CD4-positive, alpha-beta T cell treated with Interferon alpha-2 for 1 hour (primary cell): Measurements from ENCODE around the gene EDARADD.
A peak's percentile ranks its signal among the peaks of the same experiment; 100 is the strongest.
"Not testable (repeated sequence)": the region's sequence is repeated elsewhere in the genome, so short reads cannot be mapped to it uniquely, and the experiment has no call there.

Experiments used
- DNase-seq, 2 donors: peaks; one replicate each; pipeline ENCODE4 v3.0.0-alpha.2; 2020 to 2022

EDARADD gene

DNA sequence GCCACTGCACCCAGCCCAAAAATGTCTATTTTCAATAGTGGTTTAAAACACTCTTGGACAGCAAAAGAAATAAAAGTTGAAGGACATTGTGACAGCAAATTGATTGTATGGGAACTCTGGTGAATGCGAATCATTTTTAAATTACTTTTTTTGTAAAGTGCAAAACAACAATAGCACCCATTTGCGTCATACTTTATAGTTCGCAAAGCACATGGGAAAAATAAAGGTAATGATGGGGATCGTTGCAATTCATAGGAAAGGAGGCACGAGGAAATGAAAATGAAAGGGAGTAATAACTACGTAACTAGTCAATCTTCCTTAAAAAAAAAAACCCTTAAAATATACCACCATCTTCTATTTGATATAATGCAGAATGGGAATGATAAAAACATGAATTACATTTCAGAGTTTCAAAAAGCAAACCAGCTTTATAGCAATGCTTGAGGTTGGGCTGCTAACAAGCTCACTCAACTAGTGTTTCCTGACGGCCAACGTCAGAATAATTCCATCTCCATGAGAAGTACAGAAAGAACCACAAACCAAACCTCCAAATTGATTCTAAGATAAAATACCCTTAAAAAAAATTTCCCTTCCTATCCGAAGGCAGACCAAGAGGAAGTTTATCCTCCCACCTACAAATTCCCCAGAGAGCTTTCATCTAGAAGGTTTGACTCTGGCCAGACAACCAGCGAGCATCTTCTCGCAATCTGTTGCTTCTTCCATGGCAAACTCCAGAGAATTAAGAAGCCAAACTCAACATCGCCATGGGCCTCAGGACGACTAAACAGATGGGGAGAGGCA lies at the start of gene EDARADD:
Gene EDARADD, plus strand, starts transcription at position 606 of the 801 bp plus-strand sequence. Its CDS starts 159 bp downstream, at position 765.
- DNase-seq: peak in 1 of 2 donors; percentile 61

DNA sequence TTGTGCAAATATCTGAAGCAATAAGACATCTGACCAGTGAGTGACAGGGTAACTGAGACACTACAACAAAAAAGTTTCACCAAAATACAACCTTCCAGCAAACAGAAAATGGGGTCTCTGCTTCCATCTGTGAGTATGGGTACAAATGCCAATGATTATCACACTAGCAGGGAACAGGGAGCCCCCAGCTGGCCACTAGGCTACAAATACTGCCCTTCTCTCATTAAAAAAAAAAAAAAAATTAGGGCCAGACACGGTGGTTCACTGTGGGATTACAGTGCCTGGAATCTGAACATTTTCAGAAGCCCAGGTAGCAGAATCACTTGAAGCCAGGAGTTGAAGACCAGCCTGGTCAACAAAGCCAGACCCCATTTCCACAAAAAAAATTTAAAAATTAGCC lies 48.4 kb upstream of the EDARADD start:
- DNase-seq: no peak

DNA sequence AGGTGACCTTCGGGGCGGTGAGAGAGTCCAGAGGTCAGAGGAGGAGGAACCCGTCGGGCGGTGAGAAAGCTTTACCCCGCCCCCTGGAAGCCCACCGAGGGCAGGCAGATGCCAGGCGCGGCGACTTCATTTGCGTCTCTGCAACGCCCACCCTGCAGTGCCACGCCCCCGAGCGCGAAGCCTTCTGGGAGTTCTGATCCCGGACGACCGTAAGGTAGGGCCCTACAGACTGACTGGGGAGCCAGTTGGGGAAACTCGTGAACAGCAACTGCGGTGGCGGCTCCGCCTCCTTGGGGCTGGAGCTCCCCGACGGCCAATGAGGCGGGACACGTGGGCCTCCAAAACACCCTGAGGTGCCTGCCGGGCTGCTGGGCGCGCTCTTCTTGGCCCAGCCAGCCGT lies 46.0 kb upstream of the EDARADD start:
- no peak for DNase-seq

DNA sequence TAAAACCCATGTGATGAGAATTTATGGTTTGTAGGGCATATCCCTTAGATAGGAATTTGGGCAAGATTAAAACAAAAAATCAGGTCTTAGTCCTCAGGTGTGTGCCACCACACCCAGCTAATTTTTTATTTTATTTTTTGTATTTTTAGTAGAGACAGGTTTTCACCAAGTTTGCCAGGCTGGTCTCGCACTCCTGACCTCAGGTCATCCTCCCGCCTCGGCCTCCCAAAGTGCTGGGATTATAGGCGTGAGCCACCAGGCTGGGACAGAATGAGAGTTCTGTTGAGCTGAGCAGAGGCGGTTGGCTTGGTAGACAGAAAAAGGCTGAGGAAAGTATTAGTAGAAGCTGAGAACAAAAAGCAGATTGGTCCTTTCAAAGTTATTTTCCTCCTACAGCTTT lies 43.8 kb upstream of the EDARADD start:
- no peak for DNase-seq

DNA sequence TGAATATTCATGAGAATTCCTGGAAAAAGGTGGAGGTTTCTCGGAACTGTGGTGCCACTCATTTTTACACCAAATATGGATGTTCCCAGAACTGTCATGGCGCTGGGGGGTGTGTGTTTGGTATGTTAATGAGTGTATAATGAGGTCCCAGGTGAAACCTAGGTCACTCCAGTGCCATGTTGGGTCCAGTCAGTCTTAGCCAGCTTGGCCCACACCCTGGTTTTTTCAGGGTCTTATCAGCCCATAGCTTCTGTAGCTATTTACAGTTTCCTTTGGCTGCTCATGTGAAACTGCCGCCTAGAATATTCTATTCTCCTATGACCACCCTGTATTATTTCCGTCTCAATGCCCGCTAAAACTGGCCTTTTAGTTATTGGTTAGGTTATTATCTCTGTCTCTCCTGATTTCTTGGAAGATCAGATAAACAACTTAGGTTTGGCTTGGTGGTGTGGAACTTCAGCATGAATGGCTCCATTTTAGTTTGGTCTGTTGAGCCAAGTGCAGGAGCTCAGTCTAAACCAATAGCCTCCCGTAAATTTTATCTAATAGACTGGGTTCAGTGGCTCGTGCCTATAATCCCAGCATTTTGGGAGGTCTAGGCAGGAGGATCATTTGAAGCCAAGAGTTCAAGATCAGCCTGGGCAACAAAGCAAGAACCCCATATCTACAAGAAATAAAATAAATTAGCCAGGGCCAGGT lies 42.1 kb upstream of the EDARADD start:
- no peak for DNase-seq

DNA sequence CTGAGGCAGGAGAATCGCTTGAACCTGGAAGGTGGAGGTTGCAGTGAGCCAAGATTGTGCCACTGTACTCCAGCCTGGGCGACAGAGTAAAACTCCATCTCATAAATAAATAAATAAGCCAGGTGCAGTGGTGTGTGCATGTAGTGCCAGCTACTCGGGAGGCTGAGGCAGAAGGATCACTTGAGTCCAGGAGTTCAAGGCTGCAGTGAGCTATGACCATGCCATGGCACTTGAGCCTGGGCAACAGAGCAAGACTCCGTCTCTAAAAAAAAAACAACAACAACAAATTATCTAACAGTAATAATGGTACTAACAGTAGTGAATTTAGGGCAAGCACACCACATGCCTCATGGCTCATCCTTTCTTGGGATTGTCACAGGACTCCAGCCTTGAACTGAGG lies 41.3 kb upstream of the EDARADD start:
- not testable (repeated sequence) for DNase-seq

DNA sequence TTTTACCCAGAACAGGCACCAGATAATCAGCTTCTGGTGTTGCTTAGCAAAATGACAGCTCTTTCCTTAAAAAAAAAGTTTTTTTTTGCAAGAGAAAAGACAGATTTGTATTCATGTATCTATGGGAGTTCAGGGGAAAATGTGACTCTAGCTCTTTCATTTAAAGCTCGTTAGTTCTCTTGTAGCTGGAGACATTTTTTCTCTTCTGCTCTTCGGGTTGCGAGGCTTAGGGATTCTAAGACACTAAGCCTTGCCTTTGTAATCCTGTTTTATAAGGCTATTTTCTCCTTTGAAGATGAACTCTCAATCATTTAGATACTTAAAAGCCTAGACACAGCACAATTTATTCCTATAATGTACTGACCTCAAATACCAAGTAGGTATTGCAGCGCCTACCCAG lies 40.3 kb upstream of the EDARADD start:
- no peak for DNase-seq

DNA sequence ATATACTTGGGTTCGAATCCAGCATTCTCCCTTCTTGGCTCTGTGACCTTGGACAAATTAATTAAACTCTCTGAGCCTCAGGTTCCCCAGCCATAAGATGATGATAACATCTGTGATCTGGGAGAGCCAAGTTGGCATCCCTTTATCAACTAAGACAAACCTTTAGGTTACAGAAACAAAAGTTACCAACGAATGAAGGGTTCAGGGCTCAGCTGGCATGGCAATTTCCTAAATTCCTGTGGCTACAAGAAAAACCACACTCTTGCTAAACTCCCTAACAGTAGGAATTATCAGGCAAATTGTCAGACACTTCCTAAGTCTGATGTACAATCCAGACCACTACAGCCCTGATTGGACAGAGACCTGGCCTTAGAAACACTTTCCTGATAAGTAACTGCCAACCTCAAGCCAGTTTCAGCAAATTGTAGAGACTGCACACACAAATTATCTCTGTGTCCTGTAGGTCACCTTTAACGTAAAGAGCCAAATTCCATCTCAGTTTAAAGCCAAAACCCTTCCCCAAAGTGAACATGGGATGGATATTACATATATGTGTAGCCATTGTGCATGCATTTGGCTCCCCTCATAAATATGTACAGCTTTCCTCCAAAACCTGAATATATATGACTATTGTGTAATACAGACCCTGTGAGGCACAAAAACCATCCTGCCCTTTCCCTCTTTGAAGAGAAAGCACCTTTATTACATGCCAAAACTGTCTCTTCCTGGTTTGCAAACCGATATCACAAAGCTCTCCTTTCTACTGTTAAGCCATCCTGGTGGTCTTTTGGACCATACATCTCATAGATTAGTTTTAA lies 39.5 kb upstream of the EDARADD start:
- DNase-seq: no peak

DNA sequence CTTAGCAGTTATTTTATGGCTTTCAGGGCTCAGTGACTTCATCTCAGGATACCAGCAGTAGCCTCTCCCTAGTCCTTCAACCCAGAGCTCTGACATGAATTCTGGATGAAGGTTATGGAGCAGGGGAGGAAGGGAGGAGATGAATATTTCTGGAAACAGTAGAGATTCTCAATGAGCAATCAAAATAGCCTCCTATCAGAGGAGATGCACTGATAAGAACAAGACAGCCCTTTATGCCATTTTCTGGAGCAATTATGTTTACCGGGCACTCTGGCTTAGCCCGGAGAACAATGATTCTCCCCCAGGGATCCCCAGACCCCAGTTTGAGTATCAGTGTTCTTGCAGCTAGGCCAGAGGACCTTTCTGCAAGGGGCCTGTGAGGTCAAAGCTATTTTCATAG lies 37.9 kb upstream of the EDARADD start:
- DNase-seq: no peak

DNA sequence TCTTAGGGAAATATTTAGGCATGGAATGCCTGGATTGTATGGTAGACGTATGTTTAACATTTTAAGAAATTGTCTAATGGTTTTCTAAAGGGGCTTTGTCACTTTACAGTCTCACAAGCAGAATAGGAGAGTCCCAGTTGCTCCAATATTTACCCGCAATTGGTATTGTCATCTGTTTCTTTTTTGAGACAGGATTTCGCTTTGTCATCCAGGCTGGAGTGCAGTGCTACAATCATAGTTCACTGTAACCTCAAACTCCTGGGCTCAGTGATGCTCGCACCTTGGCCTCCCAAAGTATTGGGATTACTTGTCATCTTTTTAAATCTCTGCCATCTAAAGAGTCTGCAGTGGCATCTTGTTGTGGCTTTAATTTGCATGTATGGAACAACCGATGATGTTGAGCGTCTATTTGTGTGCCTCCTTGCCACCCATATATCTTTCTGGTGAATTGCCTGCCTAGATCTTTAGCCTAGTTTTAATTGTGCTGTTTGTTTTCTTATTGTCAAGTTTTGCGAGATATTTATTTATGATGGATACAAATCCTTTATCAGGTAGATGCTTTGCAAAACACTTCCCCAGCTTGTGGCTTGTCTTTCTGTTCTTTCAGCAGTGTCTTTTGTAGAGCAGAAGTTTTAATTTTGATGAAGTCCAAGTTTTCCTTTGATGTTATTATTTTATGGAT lies 32.0 kb upstream of the EDARADD start:
- DNase-seq: no peak

DNA sequence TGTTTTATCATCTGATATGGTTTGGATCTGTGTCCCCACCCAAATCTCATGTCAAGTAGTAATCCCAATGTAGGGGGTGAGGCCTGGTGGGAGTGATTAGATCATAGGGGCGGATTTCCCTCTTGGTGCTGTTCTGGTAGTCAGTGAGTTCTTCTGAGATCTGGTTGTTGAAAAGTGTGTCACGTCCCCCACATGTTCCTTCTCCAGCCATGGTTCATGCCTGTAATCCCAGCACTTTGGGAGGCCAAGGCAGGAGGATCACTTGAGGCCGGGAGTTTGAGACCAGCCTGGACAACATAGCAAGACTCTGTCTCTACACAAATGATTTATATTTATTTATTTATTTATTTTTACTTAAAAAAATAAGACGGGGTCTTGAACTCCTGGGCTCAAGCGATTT lies 30.8 kb upstream of the EDARADD start:
- no peak for DNase-seq

DNA sequence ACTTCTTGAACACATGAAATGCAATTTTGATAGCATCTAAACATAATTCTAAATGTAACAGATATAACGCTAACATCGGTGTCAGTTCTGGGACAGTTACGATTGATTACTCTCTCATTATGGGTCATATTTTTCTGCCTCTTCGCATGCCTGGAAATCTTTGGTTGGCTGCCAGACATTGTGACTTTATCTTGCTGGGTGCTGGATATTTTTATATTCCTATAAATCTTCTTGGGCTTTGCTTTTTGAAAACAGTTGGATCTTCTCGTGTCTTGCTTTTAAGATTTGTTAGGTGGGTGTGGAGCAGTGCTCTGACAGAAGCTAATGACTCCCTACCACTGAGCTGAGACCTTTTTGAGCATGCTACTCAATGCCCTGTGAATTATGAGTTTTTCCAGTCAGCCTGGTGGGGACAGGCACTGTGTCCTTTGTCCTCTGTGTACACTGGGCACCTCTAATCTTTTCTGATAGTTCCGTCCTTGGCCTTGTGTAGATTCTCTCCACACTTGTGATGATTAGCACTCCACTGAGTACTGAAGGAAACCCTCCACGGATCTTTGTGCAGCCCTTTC lies 28.0 kb upstream of the EDARADD start:
- no peak for DNase-seq

DNA sequence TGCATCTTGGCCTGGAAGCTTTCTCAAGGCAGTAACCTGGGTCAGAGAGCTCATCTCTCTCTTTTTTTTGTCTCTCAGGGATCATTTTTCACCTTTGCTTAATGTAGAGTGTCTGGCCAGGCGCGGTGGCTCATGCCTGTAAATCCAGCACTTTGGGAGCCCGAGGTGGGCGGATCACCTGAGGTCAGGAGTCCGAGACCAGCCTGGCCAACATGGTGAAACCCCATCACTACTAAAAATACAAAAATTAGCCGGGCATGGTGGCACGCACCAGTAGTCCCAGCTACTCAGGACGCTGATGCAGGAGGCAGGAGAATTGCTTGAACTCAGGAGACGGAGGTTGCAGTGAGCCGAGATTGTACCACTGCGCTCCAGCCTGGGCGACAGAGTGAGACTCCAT lies 27.4 kb upstream of the EDARADD start:
- not testable (repeated sequence) for DNase-seq

DNA sequence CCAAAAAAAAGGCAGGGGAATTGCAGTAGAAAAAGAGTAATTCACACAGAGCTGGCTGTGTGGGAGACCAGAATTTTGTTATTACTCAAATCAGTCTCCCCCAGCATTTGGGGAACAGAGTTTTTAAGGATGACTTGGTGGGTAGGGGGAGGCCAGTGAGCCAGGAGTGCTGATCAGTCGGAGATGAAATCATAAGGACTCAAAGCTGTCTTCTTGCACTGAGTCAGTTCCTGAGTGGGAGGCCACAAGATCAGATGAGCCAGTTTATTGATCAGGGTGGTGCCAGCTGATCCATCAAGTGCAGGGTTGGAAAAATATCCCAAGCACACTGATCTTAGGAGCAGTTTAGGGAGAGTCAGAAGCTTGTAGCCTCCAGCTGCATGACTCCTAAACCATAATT lies 23.7 kb upstream of the EDARADD start:
- DNase-seq: no peak

DNA sequence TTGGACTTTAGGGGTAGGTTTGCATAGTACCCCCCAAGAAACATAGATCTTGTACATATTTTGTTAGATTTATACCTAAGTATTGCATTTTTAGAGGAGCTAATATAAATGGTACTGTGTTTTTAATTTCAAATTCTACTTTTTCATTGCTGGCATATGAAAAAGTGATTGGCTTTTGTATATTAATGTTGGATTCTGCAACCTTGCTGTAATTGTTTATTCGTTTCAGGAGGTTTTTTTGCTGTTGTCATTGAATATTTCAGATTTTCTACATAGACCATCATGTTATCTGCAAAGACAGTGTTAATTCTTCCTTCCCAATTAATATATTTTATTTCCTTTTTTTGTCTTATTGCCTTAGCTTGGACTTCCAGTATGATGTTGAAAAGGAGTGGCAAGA lies 23.0 kb upstream of the EDARADD start:
- no peak for DNase-seq

DNA sequence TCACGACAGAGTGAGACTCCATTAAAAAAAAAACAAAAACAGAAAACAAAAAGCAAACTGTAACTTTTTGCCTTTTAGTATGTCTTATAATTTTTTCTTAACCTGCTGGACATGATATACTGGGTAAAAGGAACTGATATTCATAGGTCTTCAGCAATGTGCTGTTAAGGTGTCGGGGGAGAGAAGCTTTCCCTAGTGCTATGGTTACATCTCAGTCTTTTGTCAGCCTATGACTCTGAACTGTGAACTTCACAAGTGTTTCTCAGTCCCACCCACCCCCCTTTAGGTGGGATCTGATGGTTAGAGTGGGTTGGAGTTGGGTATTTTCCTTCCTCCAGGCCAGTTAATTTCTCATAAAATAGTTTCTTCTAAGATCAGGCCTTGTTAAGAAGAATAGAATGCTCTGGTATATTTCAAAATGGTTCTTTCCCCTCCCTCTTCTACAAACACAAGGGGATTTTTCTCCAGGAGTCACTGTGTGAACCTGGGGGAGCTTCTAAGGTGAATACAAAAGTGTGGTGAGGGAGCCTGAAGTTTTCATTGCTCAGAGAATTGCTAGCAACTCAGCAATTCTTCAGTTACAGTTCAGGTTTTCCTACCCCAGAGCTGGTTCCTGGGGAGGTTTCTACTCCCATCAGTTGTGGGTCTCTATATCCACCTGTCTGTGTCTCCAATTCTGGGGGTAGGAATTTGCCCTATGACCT lies 16.1 kb upstream of the EDARADD start:
- no peak for DNase-seq

DNA sequence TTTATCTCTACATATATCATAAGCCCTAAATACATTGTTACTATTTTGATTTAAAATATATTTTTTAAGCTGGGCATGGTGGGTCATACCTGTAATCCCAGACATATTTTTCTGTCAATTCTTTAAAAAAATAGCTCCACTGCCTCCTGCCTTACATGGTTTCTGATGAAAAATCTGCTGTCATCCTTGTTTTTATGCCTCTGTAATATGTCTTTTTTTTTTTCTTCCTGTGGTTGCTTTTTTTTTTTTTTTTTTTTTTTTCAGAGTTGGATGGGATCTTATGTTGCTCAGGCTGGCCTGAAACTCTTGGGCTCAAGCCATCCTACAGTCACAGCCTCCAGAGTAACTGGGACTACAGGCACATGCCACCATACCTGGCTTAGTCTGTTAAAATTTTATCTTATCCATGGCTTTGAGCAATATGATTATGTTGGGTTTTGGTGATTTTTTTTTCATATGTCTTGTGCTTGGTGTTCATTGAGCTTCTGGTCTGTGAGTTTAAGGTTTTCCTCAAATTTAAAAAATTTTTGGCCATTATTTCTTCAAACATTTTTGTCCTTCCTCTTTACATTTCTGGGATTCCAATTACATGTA lies 12.4 kb upstream of the EDARADD start:
- no peak for DNase-seq

DNA sequence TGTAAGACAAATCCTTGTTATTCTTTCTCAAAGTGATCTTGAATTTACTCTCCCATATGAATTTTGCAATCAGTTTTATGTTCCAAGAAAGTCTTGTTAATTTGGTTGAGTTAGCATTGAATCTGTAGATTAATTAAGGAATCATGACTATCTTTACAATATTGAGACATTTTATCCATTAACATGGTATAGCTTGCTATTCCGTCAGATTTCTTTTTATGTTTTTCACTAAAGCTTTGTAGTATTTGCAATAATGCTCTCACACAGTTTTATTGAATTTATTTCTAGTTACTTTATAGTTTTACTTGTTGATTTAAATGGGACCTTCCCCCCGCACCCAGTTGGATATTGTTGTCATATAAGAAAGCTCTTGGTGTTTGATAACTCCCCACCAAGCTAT lies 5.8 kb upstream of the EDARADD start:
- no peak for DNase-seq

DNA sequence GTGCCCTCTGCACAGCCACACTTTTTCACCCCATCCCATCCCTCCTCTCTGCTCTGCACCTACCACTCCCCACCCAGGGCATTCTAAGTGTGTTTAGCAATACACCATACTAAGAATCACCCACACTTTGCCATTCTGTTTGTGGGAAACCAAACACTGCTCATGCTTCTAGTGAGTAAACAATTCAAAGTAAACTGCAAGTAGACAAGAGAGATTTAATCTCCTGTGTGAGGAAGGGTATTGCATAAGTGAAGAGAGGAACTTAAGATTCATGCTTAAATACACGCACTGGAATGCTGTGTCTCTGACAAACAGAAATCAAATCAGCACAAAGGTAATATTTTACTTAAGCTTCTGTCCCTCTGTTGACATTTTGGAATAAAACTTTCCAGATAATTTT lies 4.8 kb upstream of the EDARADD start:
- DNase-seq: no peak

DNA sequence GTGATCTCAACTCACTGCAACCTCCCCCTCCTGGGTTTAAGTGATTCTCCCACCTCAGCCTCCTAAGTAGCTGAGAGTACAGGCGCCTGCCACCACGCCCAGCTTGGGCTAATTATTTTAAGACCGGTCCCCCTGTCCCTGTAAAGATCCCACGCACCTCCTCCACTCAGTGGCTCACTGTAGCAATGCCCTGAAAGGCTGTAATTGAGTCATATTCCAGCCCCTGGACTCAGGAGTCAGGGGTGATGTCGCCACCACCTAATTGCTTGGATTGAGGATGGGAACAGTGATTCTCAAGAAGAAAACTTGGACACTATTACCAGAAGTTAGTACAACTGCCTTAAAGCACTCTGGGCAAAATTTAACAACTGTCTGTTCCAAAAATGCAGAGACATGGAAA lies 3.1 kb upstream of the EDARADD start:
- no peak for DNase-seq

DNA sequence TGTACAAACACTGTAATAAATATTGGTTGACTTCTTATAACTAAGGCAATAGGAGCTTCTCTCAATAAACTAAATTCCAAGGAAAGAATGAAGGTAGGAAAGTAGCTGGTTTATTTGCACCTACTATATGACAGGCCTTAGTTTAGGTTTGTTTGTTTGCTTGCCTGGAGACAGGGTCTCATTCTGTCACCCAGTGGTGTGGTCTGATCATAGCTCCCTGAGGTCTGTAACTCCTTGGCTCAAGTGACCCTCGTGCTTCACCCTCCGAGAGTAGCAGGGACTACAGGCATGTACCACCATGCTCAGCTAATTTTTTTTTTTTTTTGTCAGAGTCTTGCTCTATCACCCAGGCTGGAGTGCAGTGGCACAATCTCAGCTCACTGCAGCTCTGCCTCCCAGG lies 1.9 kb upstream of the EDARADD start:
- DNase-seq: no peak

DNA sequence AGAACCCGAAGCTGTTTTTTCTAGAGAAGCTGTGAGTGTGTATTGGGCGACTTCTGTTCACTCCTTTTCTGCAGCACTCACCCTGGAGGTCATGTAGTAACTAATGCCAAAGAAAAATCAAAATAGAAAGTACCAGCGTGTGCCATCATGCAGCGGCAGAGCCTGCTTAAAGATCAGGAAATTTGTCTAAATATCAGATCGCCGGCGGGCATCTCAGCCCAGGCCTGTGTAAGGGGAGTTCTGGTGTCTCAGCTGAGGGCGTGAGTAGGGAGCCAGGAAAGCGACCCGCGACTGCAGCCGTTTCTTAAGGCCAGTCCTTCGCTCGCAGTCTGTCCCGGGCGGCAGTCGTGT lies 768 bp downstream of the EDARADD start:
- no peak for DNase-seq
